ENCODE data around the gene ALDH16A1. TPM values are rescaled to one million over a fixed set of nuclear protein-coding genes. Genes with fewer than 3 reads are reported as not detected.

Gene ALDH16A1
- total RNA-seq, 2 donors from 2014 or later = 52.8 to 57.1 TPM

GRCh38 chr19:49434907-49435583, 18.0 kb upstream of the ALDH16A1 start:
- no peaks in the 10 kb centered on the region for H3K36me3 ChIP-seq (ENCODE audit: control insufficient read depth, insufficient read depth, low read length)
- H3K4me1 ChIP-seq (ENCODE audit: control insufficient read depth, insufficient read depth, low read length) = no peaks in the 10 kb centered on the region
- no peak for DNase-seq
- Mint-ChIP-seq H3K4me1 (no peaks in the 10 kb centered on the region), H3K27me3 (ENCODE audit: insufficient read depth) (peaks cover 99% of the 10 kb centered on the region), H3K4me3 (no peak overlapping the region), H3K27ac (no peak overlapping the region), H3K36me3 (ENCODE audit: low read depth) (peaks cover 4% of the 10 kb centered on the region), H3K9me3 (peaks cover 19% of the 10 kb centered on the region)
- WGBS, 2 experiments (ENCODE audit: insufficient coverage in 1 of 2, insufficient read length in 1 of 2) = 88 to 90% methylated on average over 18 of the region's 18 CpGs
- no peak overlapping the region for H3K9ac ChIP-seq (ENCODE audit: extremely low read depth, low read length, poor library complexity, severe bottlenecking)
- no peak for TF ChIP-seq CTCF (conservative IDR thresholded peaks at IDR 0.05)
- H3K27me3 ChIP-seq (ENCODE audit: control insufficient read depth, insufficient read depth, low read length, poor library complexity, severe bottlenecking) = peaks cover 100% of the 10 kb centered on the region
- no peak overlapping the region for H3K4me3 ChIP-seq (ENCODE audit: low read length)
- no peaks in the 10 kb centered on the region for H3K9me3 ChIP-seq (ENCODE audit: control insufficient read depth, low read length)
- no peak overlapping the region for H3K27ac ChIP-seq (ENCODE audit: low read depth, low read length)

GRCh38 chr19:49435670-49436069, 17.4 kb upstream of the ALDH16A1 start:
- TF ChIP-seq CTCF (conservative IDR thresholded peaks at IDR 0.05) = no peak
- H3K27ac ChIP-seq (ENCODE audit: low read depth, low read length) = no peak overlapping the region
- peaks cover 100% of the 10 kb centered on the region for H3K27me3 ChIP-seq (ENCODE audit: control insufficient read depth, insufficient read depth, low read length, poor library complexity, severe bottlenecking)
- Mint-ChIP-seq H3K4me3 (no peak overlapping the region), H3K9me3 (peaks cover 19% of the 10 kb centered on the region), H3K27ac (no peak overlapping the region), H3K27me3 (ENCODE audit: insufficient read depth) (peaks cover 99% of the 10 kb centered on the region), H3K4me1 (no peaks in the 10 kb centered on the region), H3K36me3 (ENCODE audit: low read depth) (peaks cover 4% of the 10 kb centered on the region)
- WGBS, 2 experiments (ENCODE audit: insufficient coverage in 1 of 2, insufficient read length in 1 of 2) = 91 to 93% methylated on average over 9 to 10 of the region's 10 CpGs
- no peak overlapping the region for H3K9ac ChIP-seq (ENCODE audit: extremely low read depth, low read length, poor library complexity, severe bottlenecking)
- DNase-seq = no peak
- no peaks in the 10 kb centered on the region for H3K36me3 ChIP-seq (ENCODE audit: control insufficient read depth, insufficient read depth, low read length)
- H3K4me3 ChIP-seq (ENCODE audit: low read length) = no peak overlapping the region
- no peaks in the 10 kb centered on the region for H3K4me1 ChIP-seq (ENCODE audit: control insufficient read depth, insufficient read depth, low read length)
- H3K9me3 ChIP-seq (ENCODE audit: control insufficient read depth, low read length) = no peaks in the 10 kb centered on the region

- H3K4me1 Mint-ChIP-seq = no peaks in the 10 kb centered on the region
- WGBS, 2 experiments (ENCODE audit: insufficient coverage in 1 of 2, insufficient read length in 1 of 2) = 57 to 64% methylated on average over 21 to 42 of the region's 42 CpGs
- H3K36me3 Mint-ChIP-seq (ENCODE audit: low read depth) = peaks cover 4% of the 10 kb centered on the region
- H3K27me3 ChIP-seq (ENCODE audit: control insufficient read depth, insufficient read depth, low read length, poor library complexity, severe bottlenecking) = peaks cover 100% of the 10 kb centered on the region
- no peaks in the 10 kb centered on the region for H3K36me3 ChIP-seq (ENCODE audit: control insufficient read depth, insufficient read depth, low read length)
- H3K9me3 Mint-ChIP-seq = peaks cover 14% of the 10 kb centered on the region
- no peaks in the 10 kb centered on the region for H3K4me1 ChIP-seq (ENCODE audit: control insufficient read depth, insufficient read depth, low read length)
- peak; percentile 94 for DNase-seq
- TF ChIP-seq CTCF (conservative IDR thresholded peaks at IDR 0.05) = no peak
- no peak overlapping the region for H3K4me3 ChIP-seq (ENCODE audit: low read length)
- peaks cover 97% of the 10 kb centered on the region for H3K27me3 Mint-ChIP-seq (ENCODE audit: insufficient read depth)
- no peak overlapping the region for H3K9ac ChIP-seq (ENCODE audit: extremely low read depth, low read length, poor library complexity, severe bottlenecking)
- H3K27ac ChIP-seq (ENCODE audit: low read depth, low read length) = no peak overlapping the region
- H3K9me3 ChIP-seq (ENCODE audit: control insufficient read depth, low read length) = no peaks in the 10 kb centered on the region
- H3K4me3 Mint-ChIP-seq = no peak overlapping the region
- H3K27ac Mint-ChIP-seq = no peak overlapping the region
Measured at GRCh38 chr19:49436381-49437017, 16.5 kb upstream of the ALDH16A1 start.

All from endodermal cell (in vitro differentiated cells).